LNCAP (cell line): Measurements from ENCODE around the gene LRFN2.

ENCODE experiments used
- TF ChIP-seq, protein P1 (sequence below): fragments of 450-650 bp; IDR thresholded peaks from 2 replicates; pipeline ENCODE4 v1.5.1; 2017; ENCODE audit warnings: mild to moderate bottlenecking

The LRFN2 gene

DNA sequence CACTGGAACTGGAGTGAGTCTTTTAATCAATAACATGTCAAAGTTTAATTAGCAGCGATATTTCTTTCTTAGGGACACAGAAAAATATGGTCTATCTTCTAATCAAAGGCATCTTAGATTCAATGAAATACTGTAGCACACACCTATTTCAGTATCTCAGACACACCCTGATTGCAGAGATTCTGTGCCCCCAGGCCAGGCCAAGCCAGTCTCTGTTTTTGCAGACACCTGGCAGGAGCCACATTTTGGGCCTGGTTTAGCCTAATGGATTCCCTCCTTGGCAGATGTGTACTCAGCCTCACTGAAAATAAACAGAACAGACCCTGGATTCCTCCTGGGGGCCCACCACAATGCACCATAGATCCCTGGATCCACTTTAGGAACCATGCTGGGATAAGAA is 74.8 kb downstream of the LRFN2 start:
- TF ChIP-seq, protein P1, sequence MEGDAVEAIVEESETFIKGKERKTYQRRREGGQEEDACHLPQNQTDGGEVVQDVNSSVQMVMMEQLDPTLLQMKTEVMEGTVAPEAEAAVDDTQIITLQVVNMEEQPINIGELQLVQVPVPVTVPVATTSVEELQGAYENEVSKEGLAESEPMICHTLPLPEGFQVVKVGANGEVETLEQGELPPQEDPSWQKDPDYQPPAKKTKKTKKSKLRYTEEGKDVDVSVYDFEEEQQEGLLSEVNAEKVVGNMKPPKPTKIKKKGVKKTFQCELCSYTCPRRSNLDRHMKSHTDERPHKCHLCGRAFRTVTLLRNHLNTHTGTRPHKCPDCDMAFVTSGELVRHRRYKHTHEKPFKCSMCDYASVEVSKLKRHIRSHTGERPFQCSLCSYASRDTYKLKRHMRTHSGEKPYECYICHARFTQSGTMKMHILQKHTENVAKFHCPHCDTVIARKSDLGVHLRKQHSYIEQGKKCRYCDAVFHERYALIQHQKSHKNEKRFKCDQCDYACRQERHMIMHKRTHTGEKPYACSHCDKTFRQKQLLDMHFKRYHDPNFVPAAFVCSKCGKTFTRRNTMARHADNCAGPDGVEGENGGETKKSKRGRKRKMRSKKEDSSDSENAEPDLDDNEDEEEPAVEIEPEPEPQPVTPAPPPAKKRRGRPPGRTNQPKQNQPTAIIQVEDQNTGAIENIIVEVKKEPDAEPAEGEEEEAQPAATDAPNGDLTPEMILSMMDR, result no peak

- TF ChIP-seq, protein P1, result no peak
Measured at GRCh38 chr6:40511884-40512283, 75.3 kb downstream of the LRFN2 start.

DNA sequence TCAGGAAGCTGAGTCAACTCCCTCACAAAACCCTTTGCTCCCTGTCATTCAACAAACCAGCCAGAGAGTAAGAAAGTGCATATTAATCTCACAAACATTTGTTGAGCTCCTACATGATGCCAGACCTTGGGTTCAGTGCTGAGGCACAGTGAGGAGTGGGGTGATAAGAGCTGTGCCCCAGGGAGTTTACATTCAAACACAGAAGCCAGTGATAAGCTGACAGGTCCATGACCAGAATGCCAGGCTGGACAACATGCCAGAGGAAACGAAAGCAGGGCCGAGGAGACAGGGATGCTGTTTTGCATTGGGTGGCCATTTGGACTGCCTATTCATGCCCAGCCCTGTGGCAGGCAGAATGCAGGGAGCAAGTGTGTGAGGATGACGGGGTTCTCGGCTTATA is 76.7 kb downstream of the LRFN2 start:
- TF ChIP-seq, protein P1, result no peak

DNA sequence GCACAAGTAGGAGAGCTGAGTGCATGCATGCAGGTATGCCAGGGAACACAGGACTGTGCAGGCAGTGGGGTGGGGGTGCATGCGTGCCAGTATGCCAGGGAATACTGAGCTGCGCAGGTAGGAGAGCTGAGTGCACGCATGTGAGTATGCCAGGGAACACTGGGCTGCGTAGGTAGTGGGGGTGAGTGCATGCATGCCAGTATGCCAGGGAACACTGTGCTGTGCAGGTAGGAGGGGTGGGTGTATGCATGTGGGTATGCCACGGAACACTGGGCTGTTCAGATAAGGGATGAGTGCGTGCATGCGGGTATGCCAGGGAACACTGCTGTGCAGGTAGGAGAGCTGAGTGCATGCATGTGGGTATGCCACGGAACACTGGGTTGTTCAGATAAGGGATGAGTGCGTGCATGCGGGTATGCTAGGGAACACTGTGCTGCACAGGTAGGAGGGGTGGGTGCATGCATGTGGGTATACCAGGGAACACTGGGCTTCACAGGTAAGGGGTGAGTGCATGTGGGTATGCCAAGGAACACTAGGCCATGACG is 77.4 kb downstream of the LRFN2 start:
- TF ChIP-seq, protein P1, result no peak

DNA sequence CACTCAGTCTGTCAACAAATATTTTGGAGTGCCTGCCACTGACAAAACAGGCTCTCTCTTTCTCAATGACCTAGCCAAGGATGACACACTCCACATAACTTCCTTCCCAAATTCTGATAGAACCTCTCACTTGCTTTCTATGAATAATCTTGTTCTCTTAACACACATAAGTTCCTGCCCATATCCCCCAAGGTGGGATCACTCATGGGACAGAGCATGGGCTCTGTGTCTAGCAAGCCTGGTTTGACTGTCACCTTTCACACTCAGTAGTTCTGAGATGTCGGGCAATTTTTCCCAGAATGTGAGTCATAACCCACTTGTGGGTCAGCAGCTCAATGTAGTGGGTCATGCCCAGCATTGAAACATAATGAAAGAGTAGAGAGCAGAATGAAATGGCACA is 78.1 kb downstream of the LRFN2 start:
- TF ChIP-seq, protein P1, result no peak

DNA sequence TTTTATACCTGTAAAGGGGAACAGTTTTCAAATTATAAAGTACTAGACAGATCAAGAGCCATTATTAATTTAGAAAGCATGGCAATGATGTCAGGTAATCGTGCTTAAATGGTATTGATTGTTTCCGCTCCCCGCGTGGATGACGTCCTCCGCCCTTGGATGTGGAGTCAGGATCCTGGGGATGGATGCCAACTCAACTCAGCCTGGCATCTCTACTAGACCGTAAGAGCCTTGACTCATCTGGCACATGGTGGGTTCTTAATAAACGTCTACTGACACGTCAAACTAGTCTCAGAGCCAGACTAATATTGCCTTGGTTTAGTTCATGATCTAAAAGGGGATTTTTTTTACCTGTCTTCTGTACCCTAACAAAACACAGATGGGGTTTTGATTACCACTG is 80.2 kb downstream of the LRFN2 start:
- TF ChIP-seq, protein P1, result no peak

DNA sequence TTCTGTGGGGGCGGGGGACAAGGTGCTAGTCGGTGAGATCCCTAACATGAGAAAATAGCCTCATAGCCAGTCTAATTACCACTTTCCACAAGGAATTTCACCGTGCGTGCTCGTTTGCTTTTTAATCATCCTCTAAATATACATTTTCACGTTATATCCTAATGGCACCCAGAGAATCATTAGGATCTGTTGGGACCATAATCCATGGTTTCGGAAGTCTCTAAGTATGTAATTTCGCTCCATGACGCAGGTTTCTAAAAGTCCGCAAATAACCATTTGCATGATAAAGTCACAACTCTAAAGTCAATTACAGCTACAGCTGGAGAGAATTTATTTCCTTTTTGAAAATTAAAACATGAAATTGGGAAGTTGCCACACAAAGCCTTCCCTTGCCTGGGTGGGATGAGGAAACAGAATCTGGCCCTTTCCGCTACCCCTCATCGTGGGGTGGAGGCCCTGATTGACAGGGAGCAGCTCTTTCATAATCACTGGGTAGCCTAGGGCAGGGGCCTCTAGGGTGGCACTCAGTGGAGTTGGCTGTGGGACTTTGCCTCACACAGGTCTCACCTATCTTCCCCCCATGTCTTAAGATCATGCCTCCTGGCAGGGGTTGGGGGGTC is 81.9 kb downstream of the LRFN2 start:
- TF ChIP-seq, protein P1, result no peak

- TF ChIP-seq, protein P1, result no peak
Measured at GRCh38 chr6:40504274-40504673, 82.9 kb downstream of the LRFN2 start.
